ENCODE results near the gene MYT1.

The MYT1 gene

GRCh38 chr20:64140061-64140931, 24.0 kb upstream of the MYT1 start:
- no peak for DNase-seq (ENCODE audit: low read depth)

GRCh38 chr20:64140956-64141355, 23.3 kb upstream of the MYT1 start:
- DNase-seq (ENCODE audit: low read depth): no peak

GRCh38 chr20:64142590-64142989, 21.7 kb upstream of the MYT1 start:
- DNase-seq (ENCODE audit: low read depth): no peak

GRCh38 chr20:64143018-64143801, 21.0 kb upstream of the MYT1 start:
- no peak for DNase-seq (ENCODE audit: low read depth)

- no peak for DNase-seq (ENCODE audit: low read depth)
Measured at GRCh38 chr20:64144144-64144912, 19.9 kb upstream of the MYT1 start.

- DNase-seq (ENCODE audit: low read depth): no peak
Measured at GRCh38 chr20:64145458-64146300, 18.6 kb upstream of the MYT1 start.

- no peak for DNase-seq (ENCODE audit: low read depth)
Measured at GRCh38 chr20:64146301-64146935, 17.8 kb upstream of the MYT1 start.

- DNase-seq (ENCODE audit: low read depth): no peak
Measured at GRCh38 chr20:64146936-64147477, 17.2 kb upstream of the MYT1 start.

GRCh38 chr20:64148581-64148980, 15.7 kb upstream of the MYT1 start:
- DNase-seq (ENCODE audit: low read depth): no peak

GRCh38 chr20:64149141-64149540, 15.1 kb upstream of the MYT1 start:
- no peak for DNase-seq (ENCODE audit: low read depth)

- DNase-seq (ENCODE audit: low read depth): no peak
Measured at GRCh38 chr20:64149809-64150560, 14.3 kb upstream of the MYT1 start.

- no peak for DNase-seq (ENCODE audit: low read depth)
Measured at GRCh38 chr20:64150756-64151632, 13.3 kb upstream of the MYT1 start.

GRCh38 chr20:64151633-64152530, 12.4 kb upstream of the MYT1 start:
- DNase-seq (ENCODE audit: low read depth): no peak

GRCh38 chr20:64152906-64153305, 11.3 kb upstream of the MYT1 start:
- no peak for DNase-seq (ENCODE audit: low read depth)

- no peak for DNase-seq (ENCODE audit: low read depth)
Measured at GRCh38 chr20:64153410-64153809, 10.8 kb upstream of the MYT1 start.

GRCh38 chr20:64153861-64154589, 10.2 kb upstream of the MYT1 start:
- no peak for DNase-seq (ENCODE audit: low read depth)

GRCh38 chr20:64154590-64155257, 9.5 kb upstream of the MYT1 start:
- no peak for DNase-seq (ENCODE audit: low read depth)

All from activated T-helper 9 cell treated with anti-CD3 and anti-CD28 coated beads, Interleukin-2, amount 50 U/mL, for 16 hours (primary cell).